ENCODE measurements around the gene MGST1. TPM values are rescaled to one million over a fixed set of nuclear protein-coding genes. Genes with fewer than 3 reads are reported as not detected.

The MGST1 gene
- total and polyA plus RNA-seq, 2 experiments from 2014 or later: 297 to 1,400 TPM

GRCh38 chr12:16347391-16348298 lies at the start of gene MGST1 (continued):
- no peak for TF ChIP-seq ZNF114 (CRISPR knock-in tag; IDR thresholded peaks at IDR 0.05)

DNA sequence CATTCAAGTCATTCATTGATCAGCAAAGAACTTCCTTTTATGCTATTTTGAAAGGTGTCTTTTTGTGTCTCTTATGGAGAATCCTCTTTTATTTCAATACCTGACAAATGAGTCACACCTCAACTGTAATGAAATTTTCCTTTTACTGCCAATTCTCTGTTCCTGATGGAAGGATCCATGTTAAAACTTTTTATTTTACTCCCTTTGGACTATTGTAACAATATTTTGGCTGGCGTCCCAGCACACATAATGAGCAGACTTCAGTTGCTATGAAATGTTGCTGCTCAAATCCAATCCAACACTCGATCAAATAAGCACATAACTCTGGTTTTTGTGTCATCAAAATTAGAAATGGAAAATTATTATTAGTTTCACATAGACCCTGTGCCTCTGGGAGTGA lies 48.0 kb upstream of the MGST1 start:
- H3K27me3 ChIP-seq (ENCODE audit: insufficient read depth): no peaks in the 10 kb centered on the region
- H3K4me2 ChIP-seq: no peak overlapping the region
- H2AFZ ChIP-seq: no peak overlapping the region
- no peaks in the 10 kb centered on the region for H3K27me3 Mint-ChIP-seq (ENCODE audit: insufficient read depth, low read depth, poor library complexity)
- H3K9me3 Mint-ChIP-seq: no peaks in the 10 kb centered on the region
- H3K4me3 ChIP-seq: no peak overlapping the region
- no peaks in the 10 kb centered on the region for H4K20me1 ChIP-seq (replicated peaks; ENCODE audit: insufficient read depth)
- no peaks in the 10 kb centered on the region for H3K79me2 ChIP-seq (replicated peaks; ENCODE audit: insufficient read depth)
- H3K4me1 Mint-ChIP-seq: peaks cover 4% of the 10 kb centered on the region; the same call in 2 of the 3 replicates
- no peaks in the 10 kb centered on the region for H3F3A ChIP-seq (replicated peaks; ENCODE audit: low read depth)
- H3K9me2 ChIP-seq (ENCODE audit: insufficient read depth): no peaks in the 10 kb centered on the region; the same call in 1 of the 2 replicates
- no peak overlapping the region for H3K4me3 Mint-ChIP-seq
- no peak overlapping the region for H3K27ac ChIP-seq (ENCODE audit: low read depth)
- no peak overlapping the region for H3K27ac Mint-ChIP-seq
- DNase-seq (ENCODE audit: low spot score): no peak
- no peaks in the 10 kb centered on the region for H3K36me3 Mint-ChIP-seq (ENCODE audit: low read depth)
- H3K36me3 ChIP-seq (ENCODE audit: insufficient read depth): no peaks in the 10 kb centered on the region
- no peak for ATAC-seq
- peaks cover 12% of the 10 kb centered on the region; the same call in 1 of the 2 replicates for H3K4me1 ChIP-seq (ENCODE audit: insufficient read depth)
- TF ChIP-seq POLR2AphosphoS5 (IDR thresholded peaks at IDR 0.05; ENCODE audit: low read depth) (no peak), ZNF114 (CRISPR knock-in tag; IDR thresholded peaks at IDR 0.05) (no peak), ETS1 (IDR thresholded peaks at IDR 0.05) (no peak), JUNB (IDR thresholded peaks at IDR 0.05; ENCODE audit: unreplicated experiment) (no peak), EZH2phosphoT487 (IDR thresholded peaks at IDR 0.05; ENCODE audit: unreplicated experiment) (no peak), REST (IDR thresholded peaks at IDR 0.05; ENCODE audit: unreplicated experiment) (no peak), STAT1 (IDR thresholded peaks at IDR 0.05; ENCODE audit: unreplicated experiment) (no peak), CTCF (conservative IDR thresholded peaks at IDR 0.05; ENCODE audit: low read depth in 2 of 2) (no peak), CREB1 (CRISPR knock-in tag; IDR thresholded peaks at IDR 0.05; ENCODE audit: low read depth) (no peak), EZH2 (IDR thresholded peaks at IDR 0.05; ENCODE audit: low read depth, unreplicated experiment) (no peak), NANOG (IDR thresholded peaks at IDR 0.05; ENCODE audit: borderline replicate concordance) (no peak)
- TF ChIP-seq, protein P1, sequence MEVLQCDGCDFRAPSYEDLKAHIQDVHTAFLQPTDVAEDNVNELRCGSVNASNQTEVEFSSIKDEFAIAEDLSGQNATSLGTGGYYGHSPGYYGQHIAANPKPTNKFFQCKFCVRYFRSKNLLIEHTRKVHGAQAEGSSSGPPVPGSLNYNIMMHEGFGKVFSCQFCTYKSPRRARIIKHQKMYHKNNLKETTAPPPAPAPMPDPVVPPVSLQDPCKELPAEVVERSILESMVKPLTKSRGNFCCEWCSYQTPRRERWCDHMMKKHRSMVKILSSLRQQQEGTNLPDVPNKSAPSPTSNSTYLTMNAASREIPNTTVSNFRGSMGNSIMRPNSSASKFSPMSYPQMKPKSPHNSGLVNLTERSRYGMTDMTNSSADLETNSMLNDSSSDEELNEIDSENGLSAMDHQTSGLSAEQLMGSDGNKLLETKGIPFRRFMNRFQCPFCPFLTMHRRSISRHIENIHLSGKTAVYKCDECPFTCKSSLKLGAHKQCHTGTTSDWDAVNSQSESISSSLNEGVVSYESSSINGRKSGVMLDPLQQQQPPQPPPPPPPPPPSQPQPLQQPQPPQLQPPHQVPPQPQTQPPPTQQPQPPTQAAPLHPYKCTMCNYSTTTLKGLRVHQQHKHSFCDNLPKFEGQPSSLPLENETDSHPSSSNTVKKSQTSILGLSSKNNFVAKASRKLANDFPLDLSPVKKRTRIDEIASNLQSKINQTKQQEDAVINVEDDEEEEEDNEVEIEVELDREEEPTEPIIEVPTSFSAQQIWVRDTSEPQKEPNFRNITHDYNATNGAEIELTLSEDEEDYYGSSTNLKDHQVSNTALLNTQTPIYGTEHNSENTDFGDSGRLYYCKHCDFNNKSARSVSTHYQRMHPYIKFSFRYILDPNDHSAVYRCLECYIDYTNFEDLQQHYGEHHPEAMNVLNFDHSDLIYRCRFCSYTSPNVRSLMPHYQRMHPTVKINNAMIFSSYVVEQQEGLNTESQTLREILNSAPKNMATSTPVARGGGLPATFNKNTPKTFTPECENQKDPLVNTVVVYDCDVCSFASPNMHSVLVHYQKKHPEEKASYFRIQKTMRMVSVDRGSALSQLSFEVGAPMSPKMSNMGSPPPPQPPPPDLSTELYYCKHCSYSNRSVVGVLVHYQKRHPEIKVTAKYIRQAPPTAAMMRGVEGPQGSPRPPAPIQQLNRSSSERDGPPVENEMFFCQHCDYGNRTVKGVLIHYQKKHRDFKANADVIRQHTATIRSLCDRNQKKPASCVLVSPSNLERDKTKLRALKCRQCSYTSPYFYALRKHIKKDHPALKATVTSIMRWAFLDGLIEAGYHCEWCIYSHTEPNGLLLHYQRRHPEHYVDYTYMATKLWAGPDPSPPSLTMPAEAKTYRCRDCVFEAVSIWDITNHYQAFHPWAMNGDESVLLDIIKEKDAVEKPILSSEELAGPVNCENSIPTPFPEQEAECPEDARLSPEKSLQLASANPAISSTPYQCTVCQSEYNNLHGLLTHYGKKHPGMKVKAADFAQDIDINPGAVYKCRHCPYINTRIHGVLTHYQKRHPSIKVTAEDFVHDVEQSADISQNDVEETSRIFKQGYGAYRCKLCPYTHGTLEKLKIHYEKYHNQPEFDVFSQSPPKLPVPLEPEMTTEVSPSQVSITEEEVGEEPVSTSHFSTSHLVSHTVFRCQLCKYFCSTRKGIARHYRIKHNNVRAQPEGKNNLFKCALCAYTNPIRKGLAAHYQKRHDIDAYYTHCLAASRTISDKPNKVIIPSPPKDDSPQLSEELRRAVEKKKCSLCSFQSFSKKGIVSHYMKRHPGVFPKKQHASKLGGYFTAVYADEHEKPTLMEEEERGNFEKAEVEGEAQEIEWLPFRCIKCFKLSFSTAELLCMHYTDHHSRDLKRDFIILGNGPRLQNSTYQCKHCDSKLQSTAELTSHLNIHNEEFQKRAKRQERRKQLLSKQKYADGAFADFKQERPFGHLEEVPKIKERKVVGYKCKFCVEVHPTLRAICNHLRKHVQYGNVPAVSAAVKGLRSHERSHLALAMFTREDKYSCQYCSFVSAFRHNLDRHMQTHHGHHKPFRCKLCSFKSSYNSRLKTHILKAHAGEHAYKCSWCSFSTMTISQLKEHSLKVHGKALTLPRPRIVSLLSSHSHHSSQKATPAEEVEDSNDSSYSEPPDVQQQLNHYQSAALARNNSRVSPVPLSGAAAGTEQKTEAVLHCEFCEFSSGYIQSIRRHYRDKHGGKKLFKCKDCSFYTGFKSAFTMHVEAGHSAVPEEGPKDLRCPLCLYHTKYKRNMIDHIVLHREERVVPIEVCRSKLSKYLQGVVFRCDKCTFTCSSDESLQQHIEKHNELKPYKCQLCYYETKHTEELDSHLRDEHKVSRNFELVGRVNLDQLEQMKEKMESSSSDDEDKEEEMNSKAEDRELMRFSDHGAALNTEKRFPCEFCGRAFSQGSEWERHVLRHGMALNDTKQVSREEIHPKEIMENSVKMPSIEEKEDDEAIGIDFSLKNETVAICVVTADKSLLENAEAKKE (CRISPR knock-in tag; IDR thresholded peaks at IDR 0.05): no peak
